GM18508 (cell line): ENCODE measurements around the gene COBL.

Experiments
- ATAC-seq: cut with Tn5 transposase; IDR thresholded peaks from one replicate; pipeline ENCODE4 v1.9.1; 2021; ENCODE audit warnings: moderate number of reproducible peaks; ENCODE audit not compliant: insufficient read depth, unreplicated experiment

The COBL gene

GRCh38 chr7:51261117-51261835 is 55.3 kb downstream of the COBL start:
- ATAC-seq: no peak

GRCh38 chr7:51260516-51260915 is 56.1 kb downstream of the COBL start:
- ATAC-seq: no peak

DNA sequence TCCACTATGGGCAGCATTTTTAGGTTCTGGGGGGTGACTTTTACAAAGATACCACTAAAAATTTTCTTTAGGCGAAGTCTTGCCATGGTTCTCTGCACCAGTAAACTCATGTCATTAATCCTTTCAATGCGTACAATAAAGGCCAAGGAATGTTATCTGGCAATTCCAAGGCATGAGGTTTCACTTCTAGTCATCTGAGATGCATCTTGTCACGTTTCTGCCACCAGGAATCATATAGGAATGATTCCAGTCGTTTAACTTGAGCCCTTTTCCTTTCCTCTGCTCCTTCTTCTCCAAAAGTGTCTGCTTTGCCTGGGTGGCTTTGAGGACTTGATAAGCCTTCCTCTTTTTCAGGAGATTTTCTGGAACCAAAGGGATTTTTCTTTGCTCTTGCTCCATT is 56.8 kb downstream of the COBL start:
- no peak for ATAC-seq

DNA sequence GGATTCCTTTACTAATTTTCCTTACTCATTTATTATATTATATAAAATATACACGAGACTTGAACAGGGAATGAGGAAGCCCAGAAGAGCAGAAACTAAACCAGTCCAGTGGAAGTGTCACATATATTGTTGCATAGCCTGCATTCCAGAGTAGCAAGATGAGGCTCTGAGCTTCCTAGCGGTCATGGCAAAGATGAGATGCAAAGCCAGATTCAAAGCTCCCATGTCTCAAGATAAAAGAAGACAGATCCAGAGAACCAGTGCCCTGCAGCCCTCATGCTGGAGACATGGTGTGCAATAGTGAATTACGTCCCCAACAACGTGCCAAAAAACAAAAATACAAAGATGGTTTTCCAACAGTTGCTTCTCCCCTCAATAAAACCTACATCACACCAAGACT is 59.7 kb downstream of the COBL start:
- no peak for ATAC-seq

DNA sequence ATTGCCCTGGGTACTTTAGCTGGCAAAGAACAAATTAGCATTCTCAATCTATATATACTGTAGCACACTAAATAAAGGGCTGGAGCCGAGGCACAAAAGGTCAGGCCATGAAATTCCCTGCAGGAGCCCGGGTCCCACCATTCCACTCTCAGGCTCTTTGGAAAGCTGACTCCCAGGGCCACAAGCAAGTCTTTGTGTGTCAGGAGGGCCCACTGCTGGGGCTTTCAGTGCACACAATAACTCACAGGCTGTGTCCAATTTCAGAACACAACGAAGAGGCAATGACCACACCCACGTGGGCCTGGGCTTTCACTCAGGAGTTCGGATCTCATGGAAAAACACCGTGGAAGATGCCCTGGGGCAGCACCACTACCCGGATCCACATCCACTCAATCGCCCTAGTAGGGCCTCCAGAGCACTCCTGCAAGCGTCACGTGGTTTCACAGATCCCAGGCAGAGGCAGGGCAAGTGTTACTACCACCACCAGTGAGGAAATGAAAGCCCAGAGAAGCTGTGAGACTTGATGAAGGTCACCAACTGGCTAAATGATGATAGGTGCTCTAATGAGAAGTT is 60.3 kb downstream of the COBL start:
- ATAC-seq: no peak

- no peak for ATAC-seq
Measured at GRCh38 chr7:51255536-51256208, 60.9 kb downstream of the COBL start.

DNA sequence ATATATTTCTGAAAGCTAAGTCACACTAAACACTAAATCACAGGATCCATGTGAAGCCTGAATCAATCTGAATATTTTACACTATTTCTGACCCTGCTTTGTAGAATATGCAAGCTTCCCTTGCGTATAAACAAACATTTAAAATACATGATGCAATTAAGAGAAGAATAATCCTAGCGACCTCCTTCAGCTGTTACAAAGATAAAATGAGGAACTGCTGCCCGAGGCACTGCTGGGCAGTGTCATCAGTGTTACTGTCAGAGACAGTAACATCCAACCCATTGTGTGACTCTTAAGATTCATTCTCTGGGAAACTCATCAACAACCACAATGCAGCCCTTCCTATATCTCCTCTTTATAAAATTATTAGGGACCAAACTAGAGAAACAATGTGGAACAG is 61.6 kb downstream of the COBL start:
- ATAC-seq: no peak

- ATAC-seq: no peak
Measured at GRCh38 chr7:51253157-51253556, 63.5 kb downstream of the COBL start.

GRCh38 chr7:51251290-51251689 is 65.3 kb downstream of the COBL start:
- no peak for ATAC-seq

DNA sequence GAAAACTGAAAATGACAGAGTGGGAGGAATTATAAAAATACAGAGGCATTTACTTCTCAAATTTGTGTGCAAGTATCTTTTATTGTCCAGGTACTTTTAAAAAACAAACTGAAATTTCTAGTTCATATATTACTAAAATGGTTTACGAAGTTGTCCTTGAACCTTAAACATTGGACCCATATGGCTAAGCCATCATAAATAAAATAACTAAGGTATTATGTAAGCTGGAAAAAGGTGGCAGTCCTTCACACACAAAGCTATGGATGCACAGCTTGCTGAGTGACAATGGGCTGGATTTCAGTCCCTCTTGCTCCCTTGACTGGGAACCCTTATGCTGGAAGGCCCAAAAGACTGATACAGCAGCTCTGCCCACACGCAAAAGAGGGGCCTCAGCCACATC is 66.1 kb downstream of the COBL start:
- ATAC-seq: no peak

- ATAC-seq: no peak
Measured at GRCh38 chr7:51249991-51250390, 66.6 kb downstream of the COBL start.

- ATAC-seq: no peak
Measured at GRCh38 chr7:51249187-51249945, 67.2 kb downstream of the COBL start.

DNA sequence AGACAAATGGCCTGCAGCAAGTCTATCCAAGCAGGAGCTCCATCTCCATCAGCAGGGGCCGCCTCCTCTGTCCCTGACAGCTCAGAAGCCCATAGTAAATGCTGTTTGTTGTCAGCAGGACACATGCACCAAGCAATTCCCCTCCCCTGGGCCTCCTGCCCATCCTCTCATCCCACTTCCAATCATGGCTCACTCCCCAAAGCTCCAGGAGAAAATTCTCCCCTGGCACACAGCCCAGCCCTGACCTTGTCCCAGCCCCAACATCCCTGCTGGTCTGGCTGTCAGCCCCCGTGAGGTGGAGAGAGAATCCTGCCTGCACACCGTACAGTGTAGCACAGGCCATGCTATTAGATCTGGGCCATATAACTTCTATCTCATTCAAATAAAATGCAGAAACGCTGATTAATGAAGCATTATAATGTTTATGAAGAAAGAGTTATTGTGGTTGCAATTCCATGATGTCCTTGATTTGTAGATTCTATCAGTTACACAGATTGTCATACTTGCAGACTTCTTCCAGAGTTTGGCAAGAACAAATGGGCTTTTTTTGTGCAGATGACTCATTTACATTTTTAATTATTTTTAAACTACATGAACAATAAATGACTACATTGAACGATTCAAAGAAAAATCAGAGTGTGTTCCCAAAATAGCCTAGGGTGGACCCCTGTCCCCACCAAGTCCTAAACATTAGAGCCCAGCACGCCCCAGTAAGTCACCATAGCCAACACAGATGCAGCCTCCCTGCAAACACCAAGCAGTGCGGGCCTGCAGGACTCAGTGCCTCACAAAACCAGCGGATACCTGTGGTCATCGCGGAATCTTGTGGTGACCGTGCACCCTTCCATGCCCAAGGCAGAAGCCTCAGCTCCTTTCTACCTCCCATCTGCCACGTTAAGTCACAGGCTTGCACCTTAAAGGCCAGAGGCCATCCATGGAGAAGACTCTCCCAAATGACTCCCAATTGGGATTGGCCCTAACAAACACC is 70.1 kb downstream of the COBL start:
- no peak for ATAC-seq

DNA sequence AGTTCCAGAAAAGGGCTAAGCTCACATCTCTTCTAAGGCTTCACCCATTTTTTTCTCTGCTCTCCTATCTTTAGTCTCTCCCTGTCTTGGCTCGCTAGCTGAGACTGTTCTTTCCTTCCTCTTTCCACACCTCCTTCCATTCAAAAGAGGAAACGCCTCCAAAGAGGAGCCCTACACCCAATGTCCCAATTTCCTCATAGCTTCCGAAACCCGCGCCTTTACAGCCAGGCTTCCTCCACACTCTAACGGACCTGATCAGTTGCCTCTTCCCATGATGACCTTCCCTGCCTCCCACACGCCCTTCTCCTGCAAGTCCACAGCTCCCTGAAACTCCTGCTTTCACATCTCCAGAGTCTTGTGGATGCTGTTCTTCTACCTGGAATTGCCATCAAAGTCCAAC is 71.7 kb downstream of the COBL start:
- ATAC-seq: no peak

- ATAC-seq: no peak
Measured at GRCh38 chr7:51244053-51244452, 72.6 kb downstream of the COBL start.

DNA sequence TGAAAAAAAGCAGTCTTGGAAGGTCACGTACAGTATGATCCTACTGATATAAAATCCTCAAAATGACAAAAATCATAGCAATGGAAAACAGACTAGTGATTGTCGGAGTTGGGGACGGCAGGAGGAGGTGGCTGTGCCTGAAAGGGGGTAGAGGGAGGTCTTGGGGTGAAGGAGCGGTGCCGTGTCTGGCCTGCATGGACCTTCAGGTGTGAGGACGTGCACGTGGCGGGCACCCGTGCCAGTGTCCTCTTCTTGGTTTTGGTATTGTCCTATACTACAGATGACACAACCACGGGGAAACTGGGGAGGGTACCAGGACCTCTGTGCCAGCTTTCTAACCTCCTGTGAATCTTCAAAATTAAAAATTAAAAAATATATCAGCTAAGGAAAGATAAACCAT is 73.0 kb downstream of the COBL start:
- ATAC-seq: no peak

- ATAC-seq: no peak
Measured at GRCh38 chr7:51242881-51243518, 73.6 kb downstream of the COBL start.

DNA sequence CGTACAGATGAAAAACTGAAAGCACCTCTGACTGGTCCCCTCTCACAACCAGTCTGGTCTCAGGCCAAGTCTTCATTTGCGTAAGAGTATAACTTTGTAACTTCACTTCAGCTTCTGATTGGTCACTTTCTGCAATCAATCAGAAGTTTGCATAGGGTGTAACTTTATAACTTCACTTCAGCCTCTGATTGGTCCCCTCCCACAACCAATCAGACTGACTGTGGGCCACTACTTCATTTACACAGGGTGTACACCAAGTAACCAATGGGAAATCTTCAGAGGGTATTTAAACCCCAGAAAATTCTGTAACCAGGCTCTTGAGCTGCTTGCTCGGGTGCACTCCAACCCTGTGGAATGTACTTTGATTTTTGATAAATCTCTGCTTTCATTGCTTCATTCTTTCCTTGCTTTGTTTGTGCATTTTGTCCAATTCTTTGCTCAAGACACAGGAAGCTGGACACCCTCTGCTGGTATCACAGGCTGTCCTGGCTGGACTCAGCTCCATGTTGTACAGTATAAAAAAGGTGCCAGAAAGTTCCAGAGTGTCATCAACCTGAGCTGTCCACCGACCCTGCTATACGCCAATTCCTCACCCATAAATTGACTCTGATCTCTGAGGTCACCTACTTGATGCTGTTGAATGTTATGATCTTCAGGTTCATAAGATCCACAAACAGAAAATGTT is 74.5 kb downstream of the COBL start:
- no peak for ATAC-seq

GRCh38 chr7:51240868-51241267 is 75.7 kb downstream of the COBL start:
- ATAC-seq: no peak
